GM19468 (cell line): ENCODE results near the gene TRPM2.
"Not testable (repeated sequence)": the region's sequence is repeated elsewhere in the genome, so short reads cannot be mapped to it uniquely, and the experiment has no call there.

Experiments used
- ATAC-seq: cut with Tn5 transposase; IDR thresholded peaks from one replicate; pipeline ENCODE4 v1.9.1; 2021; ENCODE audit warnings: mild to moderate bottlenecking, moderate library complexity, moderate number of reproducible peaks; ENCODE audit not compliant: unreplicated experiment; ENCODE audit errors: extremely low read depth

The TRPM2 gene

DNA sequence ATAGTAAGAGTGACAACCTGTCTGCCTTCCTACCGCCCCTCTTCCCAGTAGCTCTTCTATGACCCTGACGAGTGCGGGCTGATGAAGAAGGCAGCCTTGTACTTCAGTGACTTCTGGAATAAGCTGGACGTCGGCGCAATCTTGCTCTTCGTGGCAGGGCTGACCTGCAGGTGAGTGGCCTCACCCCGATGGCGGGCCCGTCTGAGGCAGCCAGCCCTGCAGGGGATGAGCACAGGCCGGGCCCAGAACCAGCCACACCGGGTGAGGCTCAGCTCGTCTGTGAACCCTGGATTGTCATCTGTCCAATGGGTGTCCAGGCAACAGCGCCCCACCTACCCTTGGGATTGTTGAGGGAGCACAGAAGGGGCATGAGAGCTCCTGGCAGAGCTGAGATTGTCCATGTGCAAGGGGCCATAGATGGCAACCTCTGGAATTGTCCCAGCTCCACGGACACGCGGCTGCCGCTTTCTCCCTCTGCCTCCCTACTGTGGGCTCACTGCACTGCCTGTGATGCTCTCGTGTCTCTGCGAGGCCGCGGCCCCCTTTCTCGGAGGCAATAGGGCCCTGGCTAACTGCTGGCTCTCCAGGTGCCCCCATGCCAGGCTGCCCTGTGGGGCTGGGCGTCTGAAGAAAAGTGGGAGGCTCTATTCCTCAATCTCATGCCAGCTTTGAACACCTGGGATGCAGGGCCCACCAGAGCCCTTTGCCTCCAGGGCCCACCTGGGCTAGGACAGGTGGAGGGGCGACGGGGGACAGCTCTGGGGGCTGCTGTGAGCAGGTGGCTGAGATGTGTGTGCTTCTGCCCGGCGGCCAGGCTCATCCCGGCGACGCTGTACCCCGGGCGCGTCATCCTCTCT is 51.9 kb downstream of the TRPM2 start:
- no peak for ATAC-seq

DNA sequence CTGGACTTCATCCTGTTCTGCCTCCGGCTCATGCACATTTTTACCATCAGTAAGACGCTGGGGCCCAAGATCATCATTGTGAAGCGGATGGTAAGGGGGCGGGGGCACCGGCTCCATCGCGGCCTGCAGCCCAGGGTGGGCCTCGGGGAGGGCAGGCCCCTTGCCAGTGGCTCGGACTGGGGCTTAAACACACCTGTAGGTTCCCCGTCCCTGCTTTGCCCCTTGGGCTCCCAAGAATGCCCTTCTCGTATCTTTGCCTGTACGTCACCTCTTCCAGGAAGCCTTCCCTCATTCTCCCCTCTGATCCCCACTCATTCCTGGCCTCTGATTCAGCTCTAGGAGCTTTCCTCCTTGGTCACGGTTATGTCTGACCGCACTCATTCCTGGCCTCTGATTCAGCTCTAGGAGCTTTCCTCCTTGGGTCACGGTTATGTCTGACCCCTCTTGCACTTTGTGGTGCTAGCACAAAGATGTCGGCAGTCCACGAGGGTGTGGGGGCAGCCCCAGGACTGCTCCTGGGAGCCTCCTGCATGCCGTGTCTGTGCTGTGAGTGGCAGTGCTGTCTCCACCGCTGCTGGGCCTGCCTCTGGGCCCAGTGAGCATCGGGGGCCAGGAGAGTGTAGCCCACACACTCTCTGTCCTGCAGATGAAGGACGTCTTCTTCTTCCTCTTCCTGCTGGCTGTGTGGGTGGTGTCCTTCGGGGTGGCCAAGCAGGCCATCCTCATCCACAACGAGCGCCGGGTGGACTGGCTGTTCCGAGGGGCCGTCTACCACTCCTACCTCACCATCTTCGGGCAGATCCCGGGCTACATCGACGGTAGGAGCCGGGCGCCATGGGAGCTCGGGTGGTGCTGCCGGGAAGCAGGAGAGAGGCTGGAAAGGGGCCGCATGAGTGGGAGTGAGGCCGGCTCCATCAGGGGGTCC is 52.8 kb downstream of the TRPM2 start:
- ATAC-seq, result no peak

DNA sequence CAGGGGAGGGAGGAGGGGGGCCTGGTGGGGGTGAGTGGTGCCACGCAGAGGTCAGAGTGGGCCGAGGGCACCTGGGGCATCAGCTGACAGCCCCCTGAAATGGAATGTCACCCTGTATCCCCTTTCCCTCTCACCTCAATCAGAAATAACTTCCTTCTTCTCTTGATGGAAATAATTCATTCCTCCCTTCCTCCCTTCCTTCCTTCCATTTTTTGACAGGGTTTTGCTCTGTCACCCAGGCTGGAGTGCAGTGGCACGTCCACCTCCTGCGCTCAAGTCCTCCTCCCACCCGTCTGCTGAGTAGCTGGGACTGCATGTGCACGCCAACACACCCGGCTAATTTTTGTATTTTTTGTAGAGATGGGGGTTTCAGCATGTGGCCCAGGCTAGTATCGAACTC is 53.5 kb downstream of the TRPM2 start:
- no peak for ATAC-seq

DNA sequence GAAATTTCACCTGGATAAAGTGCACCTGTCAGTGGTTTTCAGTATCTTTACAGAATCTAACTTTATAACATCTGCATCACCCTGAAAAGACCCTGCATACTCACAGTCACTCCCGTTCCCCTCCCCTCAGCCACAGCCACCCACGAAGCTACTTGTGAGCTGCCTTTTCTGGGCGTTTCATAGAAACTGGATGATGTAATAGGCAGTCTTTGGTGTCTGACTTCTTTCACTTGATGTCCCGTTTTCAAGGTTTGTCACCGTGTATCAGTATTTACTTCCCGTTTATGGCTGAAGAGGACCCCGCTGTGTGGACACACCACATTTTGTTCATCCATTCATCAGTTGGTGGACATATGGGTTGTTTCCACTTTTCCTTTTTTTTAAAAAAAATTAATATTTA is 54.1 kb downstream of the TRPM2 start:
- ATAC-seq, result no peak

DNA sequence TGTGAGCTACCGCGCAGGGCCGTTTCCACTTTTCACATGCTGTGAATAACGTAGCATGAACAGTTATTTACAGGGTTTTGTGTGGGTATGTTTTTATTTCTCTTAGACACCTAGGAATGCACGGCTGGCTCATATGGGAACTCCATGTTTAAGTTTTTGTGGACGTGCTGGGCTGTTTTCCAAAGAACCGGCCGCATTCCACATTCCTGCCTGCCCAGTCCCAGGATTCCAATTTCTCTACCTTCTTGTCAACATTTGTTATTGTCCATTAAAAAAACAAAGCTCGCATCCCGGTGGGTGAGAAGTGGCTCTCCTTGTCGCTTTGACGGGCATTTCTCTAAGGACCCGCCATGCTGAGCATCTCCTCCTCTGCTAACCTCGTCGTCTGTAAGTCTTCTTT is 54.8 kb downstream of the TRPM2 start:
- no peak for ATAC-seq

DNA sequence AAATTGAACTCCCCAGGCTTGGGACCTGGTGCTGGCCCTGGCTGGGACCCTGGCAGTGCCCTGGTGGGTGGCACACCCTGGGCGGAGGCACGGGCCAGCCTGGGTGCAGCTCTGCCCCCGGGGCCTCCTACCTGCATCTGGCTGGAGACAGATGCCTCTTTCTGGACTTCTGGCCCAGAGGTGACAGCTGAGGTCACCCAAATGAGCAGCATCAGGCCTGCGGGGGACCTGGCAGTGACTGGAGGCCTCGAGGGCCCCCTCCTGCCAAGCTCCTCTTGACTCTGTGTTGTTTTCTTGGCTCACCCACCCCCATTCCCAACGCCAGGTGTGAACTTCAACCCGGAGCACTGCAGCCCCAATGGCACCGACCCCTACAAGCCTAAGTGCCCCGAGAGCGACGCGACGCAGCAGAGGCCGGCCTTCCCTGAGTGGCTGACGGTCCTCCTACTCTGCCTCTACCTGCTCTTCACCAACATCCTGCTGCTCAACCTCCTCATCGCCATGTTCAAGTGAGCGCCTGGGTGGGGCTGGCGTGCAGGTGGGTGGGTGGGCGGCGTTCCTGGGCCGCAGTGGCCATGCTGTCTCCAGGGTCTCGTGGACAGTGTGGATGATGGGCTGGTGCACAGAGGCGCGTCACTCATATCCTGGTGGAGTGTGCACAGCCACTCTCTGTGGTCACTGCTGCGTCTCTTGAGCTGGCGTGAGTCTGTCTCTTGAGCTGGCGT is 60.3 kb downstream of the TRPM2 start:
- no peak for ATAC-seq

DNA sequence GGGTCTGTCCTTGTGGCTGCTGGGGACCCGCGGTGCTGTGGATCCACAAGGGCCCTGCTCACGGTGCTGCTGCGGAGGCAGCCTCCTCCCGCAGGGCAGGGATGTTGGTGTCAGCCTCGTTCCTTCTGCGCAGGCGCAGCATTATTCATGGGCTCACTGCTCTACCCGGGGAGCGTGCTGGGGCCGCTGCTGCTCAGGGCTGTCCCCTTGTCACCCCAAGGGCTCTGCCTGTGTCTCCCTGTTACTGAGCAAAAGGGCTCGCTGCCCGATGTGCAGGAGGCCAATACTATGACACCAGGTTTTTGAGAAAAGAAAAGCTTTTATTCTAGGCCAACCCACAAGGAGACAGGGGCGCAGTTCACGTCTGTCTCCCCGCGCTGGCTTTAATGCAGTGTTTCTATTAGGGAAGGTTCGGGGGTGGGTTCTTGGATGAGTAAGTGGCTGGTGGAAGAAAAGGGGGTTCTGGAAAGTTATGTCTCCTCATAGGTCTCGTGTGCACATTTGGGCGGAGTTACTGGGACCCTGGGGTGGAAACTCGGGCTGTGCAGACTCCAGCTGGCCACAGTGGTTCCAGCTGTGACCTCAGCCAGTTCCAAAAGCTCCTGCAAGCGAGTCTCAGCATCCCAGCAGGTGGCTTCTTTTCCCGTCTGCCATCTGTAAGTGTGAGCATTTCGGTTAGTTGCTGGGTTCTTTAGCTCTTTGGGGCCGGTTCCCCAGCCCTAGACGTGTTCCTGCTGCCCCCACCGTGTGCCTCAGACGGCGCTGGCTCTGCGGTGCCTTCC is 61.1 kb downstream of the TRPM2 start:
- no peak for ATAC-seq

DNA sequence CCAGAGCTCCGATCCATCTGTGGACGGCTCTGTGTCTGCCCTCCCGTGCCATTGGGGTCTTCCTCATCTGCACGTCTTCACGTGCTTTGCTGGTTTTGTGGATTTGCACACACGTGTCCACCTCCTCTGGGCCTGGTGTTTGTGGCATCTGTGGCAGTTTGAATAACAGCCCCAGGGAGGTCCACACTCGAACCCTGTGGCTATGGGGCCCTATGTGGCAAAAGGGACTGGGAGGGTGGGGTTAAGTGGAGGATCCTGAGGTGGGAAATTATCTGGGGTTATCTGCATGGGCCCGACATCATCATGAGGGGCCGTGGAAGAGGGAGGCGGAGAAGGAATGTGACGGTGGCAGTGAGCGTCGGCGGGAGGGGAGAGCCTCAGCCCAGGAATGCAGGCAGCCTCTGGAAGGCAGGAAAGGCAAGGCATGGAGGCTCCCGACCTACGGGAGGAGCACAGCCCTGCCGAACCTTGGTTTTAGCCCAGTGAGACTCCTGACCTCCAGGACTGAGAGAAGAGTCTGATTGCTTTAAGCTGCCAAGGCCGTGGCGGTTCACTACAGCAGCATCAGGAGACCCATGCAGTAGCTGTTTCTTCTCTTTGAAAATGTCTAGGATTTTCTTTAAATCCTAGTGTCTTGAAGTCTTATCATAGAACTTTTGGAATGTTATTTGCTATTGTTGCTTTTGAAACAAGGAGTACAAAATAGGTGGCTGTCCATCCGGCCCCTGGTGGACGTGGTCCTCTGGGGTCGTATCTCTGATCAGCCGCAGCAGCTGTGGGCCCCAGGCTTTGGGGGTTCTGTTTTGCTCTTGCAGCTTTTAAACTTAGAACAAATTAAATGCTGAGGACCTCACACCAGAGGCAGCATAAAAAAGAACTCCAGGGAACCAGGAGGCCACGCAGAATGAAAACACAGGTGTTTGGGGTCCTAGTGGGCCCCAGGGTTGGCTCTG is 61.9 kb downstream of the TRPM2 start:
- no peak for ATAC-seq

DNA sequence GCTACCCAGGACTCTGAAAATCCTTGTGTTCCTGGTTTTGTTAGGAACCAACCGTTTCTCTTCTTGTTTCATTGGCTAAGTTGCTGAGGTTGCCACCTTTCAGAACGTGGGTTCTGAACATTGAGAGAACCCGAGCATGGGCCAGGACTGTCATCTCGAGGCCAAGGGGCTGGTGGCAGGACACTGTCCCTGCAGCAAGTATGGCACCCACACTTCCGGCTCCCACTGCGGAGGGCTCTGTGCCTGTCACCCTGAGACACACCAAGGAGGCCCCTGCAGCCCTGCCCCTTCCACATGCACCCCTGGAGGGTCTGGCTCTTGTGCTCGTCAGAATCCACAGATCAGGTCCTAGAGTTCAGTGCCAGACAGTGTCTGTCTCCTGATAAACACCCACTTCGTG is 62.8 kb downstream of the TRPM2 start:
- no peak for ATAC-seq

DNA sequence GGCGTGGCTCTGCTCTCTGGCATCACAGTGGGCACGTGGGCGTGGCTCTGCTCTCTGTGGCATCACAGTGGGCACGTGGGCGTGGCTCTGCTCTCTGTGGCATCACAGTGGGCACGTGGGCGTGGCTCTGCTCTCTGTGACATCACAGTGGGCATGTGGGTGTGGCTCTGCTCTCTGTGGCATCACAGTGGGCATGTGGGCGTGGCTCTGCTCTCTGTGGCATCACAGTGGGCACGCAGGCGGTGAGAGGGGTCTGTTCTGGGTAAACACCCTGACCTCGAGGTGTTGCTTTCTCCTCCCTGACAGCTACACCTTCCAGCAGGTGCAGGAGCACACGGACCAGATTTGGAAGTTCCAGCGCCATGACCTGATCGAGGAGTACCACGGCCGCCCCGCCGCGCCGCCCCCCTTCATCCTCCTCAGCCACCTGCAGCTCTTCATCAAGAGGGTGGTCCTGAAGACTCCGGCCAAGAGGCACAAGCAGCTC is 64.2 kb downstream of the TRPM2 start:
- not testable (repeated sequence) for ATAC-seq

DNA sequence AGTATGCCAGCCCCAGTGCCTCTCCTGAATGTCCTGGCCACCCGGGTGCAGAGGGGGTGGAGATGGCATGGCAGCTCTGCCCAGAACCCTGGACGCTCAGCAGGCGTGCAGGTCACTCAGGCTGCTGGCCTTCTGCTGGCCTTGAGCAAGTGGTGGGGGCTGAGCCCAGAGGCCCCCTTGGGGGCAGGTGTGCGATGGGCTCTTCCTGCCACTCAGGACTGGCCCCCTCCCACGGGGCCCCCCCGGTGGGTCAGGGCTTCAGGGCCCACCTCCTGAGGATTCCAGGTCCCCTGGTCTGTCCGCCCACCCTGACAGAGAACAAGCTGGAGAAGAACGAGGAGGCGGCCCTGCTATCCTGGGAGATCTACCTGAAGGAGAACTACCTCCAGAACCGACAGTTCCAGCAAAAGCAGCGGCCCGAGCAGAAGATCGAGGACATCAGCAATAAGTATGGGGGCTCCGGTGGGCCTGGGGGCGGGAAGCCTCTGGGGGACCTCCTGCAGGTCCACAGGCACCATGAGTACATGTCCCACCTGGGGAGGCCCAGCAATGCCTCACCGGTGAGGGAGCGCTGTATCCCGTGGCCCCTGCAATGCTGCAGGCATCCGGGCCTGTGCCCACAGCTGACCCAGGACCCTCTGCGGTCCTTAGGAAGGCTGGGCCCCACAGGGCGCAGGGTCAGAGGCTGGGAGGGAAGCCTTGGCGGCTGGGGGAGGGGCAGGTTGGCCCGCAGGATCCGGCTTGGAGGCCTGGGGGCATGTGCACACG is 64.9 kb downstream of the TRPM2 start:
- no peak for ATAC-seq

DNA sequence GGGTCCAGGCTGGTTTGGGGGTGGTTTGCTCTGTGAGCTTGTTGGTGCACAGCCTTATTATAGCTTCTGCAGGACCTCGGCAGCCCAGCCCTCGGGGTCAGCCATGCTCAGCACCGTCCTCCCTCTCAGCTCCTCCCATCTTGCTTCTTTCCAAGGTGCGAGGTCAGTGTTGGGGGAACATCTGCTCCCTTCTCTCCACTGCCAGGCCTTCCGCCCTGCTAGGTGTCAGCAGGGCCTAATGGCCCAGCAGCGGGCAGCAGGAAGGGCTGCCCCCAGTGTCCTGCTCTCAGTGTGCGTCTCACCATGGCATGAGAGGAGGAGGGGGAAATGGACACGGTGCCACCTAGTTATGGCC is 65.4 kb downstream of the TRPM2 start:
- no peak for ATAC-seq

DNA sequence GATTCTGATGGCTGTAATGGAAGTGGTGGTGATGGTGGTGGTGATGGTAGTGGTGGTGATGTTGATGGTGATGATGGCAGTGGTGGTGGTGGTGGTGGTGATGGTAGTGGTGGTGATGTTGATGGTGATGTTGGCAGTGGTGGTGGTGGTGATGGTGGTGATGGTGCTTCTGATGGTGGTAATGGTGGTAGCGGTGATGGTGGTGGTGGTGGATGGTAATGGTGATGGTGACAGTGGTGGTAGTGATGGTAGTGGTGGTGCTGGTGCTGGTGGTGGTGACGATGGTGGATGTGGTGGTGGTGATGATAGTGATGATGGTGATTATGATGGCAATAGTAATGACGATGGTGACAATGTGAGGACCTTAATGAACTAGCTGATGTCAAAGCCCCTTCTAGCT is 66.3 kb downstream of the TRPM2 start:
- no peak for ATAC-seq

DNA sequence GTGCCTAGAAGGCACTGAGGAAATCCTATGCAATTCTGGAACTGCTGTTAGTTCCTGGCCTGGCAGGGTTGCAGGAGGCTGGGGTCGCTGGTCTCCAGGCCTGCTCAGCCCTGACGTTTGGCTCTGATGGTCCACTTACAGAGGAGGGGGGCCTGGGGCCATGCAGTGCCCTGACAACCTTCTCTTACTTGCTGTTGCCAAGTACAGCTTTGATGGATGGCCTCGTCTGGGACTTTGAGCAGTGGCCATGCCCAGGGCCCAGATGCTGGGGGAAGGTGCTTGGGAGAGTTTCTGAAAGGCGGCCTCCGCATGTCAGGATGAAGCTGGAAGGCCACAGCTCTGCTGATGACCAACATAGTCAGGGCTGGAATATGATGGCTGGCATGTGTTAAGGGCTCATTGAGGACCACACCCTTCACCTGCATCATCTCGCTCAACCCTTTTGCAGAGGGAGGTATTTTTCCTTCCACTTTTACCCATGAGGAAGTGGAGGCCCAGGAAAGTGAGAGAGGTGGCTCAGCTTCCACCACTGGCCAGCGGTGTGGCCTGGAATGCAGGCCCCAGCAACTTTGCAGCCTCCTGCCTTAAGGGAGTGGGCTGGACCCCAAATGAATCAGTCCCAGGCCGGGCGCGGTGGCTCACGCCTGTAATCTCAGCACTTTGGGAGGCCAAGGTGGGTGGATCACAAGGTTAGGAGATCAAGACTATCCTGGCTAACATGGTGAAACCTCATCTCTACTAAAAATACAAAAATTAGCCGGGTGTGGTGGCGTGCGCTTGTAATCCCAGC is 67.2 kb downstream of the TRPM2 start:
- no peak for ATAC-seq

DNA sequence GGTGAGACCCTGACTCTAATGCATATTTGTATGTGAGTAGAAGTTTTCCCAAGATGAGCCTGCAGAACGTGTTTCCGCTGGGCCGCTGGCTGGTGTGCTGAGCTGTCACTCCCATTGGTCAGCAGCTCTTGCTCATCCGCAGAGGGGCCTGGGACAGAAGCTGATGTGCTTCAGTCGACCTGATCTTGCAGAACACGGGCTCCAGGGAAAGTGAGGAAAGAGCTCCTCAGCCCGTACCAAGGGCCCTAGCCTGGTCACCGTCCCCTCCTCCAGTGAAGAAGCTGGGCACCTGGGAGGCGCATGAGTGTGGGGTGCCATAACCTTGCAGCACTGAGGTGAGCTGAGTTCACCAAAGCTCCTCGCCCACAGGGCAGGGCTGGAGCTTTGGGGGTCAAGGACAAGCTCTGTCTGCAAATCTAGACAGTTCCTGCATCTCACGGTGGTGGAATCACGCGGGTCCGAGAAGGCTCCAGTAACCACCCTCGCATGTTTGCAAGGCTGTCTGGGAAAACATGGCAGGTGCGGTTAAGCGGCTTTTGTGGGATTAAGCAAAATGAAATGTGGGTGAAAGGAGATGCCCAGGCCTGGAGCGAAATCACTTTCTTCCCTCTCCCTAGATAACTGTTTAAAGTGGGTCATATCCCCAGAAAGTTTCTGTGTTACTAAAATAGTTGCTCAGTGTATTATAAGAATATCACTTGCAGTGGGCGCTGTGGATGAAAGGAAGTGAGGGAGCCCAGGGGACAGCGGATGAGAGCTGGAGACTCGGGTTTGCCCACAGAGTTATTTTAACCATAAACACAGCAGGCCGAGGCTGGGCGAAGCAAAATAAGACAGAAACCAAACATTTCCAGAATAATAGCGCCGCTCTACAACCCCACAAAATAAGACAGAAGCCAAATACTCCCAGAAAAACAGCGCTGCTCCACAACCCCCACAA is 68.8 kb downstream of the TRPM2 start:
- no peak for ATAC-seq

DNA sequence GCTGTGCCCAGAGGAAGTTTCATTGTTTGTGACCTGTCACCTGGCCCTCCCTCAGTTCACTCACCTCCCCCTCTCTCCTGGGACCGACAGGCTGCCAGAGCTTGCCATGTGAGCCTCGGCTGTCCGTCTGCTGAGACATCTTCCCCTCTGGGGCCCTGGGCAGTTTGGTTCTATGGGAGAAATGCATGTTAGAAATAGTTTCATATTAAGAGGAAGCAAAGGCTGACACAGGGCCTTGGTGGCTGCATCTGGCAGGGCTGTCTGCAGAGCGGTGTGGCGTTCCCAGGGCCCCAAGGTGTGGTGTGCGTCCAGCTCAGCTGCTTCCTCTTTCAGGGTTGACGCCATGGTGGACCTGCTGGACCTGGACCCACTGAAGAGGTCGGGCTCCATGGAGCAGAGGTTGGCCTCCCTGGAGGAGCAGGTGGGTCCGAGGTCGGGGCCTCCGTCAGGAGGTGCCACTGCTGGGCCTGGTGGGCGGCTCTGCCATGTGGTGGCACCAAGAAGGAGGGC is 69.9 kb downstream of the TRPM2 start:
- ATAC-seq, result no peak
